Endothelial cell of umbilical vein (primary cell): ENCODE data around the gene IFI44L. TPM values are rescaled to one million over a fixed set of nuclear protein-coding genes. Genes with fewer than 3 reads are reported as not detected.

Experiments
- BruUV-seq: library from RNA; stranded (reverse); fragments of 400-500 nt; replicated peaks from 2 replicates; lab custom pipeline; 2021; lab: Mats Ljungman, UMichigan
- CTCF ChIA-PET: fragments of 300-600, 350-600 bp; sonication (Branson Sonifier 250); formaldehyde crosslinking; loops from one replicate; lab custom pipeline; 2021; ENCODE audit warnings: antibody characterized with exemption, inconsistent platforms; lab: Charles Lee
- POLR2A ChIA-PET: fragments of 300-600, 350-600 bp; sonication (Branson Sonifier 250); formaldehyde crosslinking; loops from one replicate; lab custom pipeline; 2021; ENCODE audit warnings: antibody characterized with exemption, inconsistent platforms; lab: Charles Lee
- DNase-seq: peaks from one replicate; pipeline ENCODE4 v3.0.0-alpha.2; 2011; ENCODE audit warnings: low read depth, low spot score
- FAIRE-seq: peaks from 2 replicates; lab custom pipeline; 2011; peaks lifted over from hg19 to GRCh38; lab: Jason Lieb, UNC
- H2AFZ ChIP-seq: 2 replicates; pipeline ENCODE4 v1.6.0; 2012; ENCODE audit warnings: low read depth, low read length, control low read depth, inconsistent platforms
- H3K27ac ChIP-seq: 2 replicates; pipeline ENCODE4 v1.5.1; 2011; ENCODE audit warnings: low read depth, mild to moderate bottlenecking, control low read depth, low read length, moderate library complexity; ENCODE audit not compliant: insufficient read depth
- H3K27me3 ChIP-seq, 2 experiments: 2 replicates each; pipeline versions ENCODE4 v1.6.0 to v1.6.1; 2011; ENCODE audit warnings: low read length in 2 of 2, mixed read lengths in 1 of 2; ENCODE audit not compliant: control insufficient read depth in 2 of 2, insufficient read depth in 2 of 2
- H3K36me3 ChIP-seq, 2 experiments: 2 replicates in 1 of 2; 3 replicates in 1 of 2; pipeline ENCODE4 v1.5.1; 2011; ENCODE audit warnings: low read length in 2 of 2, mild to moderate bottlenecking in 1 of 2, moderate library complexity in 1 of 2; ENCODE audit not compliant: control insufficient read depth in 2 of 2, insufficient read depth in 2 of 2; ENCODE audit errors: extremely low read depth in 1 of 2
- H3K4me1 ChIP-seq: 3 replicates; pipeline ENCODE4 v1.5.1; 2011; ENCODE audit warnings: mild to moderate bottlenecking, low read length; ENCODE audit not compliant: control insufficient read depth, insufficient read depth; ENCODE audit errors: extremely low read depth
- H3K4me2 ChIP-seq: 2 replicates; pipeline ENCODE4 v1.6.1; 2011; ENCODE audit warnings: low read length, control low read depth, mixed read lengths; ENCODE audit not compliant: insufficient read depth
- H3K4me3 ChIP-seq, 3 experiments: fragments of 200-600 bp in 1 of 3; sonication (generic), shearing (Covaris generic) in 1 of 3; replicated peaks in 1 of 3; 2 replicates each; pipeline ENCODE4 v1.5.1; 2011 to 2016; ENCODE audit warnings: control low read depth in 3 of 3, low read length in 3 of 3, mild to moderate bottlenecking in 2 of 3, inconsistent platforms in 1 of 3, low read depth in 1 of 3, moderate library complexity in 1 of 3; ENCODE audit not compliant: insufficient read depth in 1 of 3
- H3K79me2 ChIP-seq: 2 replicates; pipeline ENCODE4 v1.6.0; 2012; ENCODE audit warnings: low read length, inconsistent platforms; ENCODE audit not compliant: control insufficient read depth, insufficient read depth
- H3K9ac ChIP-seq: replicated peaks from 2 replicates; pipeline ENCODE3; 2011; ENCODE audit warnings: low read length, control low read depth; ENCODE audit not compliant: insufficient read depth; ENCODE audit errors: extremely low read depth
- H3K9me1 ChIP-seq: replicated peaks from 3 replicates; pipeline ENCODE4 v1.6.0; 2011; ENCODE audit warnings: mild to moderate bottlenecking, low read length; ENCODE audit not compliant: control insufficient read depth, insufficient read depth; ENCODE audit errors: extremely low read depth
- H3K9me3 ChIP-seq: replicated peaks from 2 replicates; pipeline ENCODE4 v1.5.1; 2012; ENCODE audit warnings: low read length, inconsistent platforms; ENCODE audit not compliant: control insufficient read depth, insufficient read depth
- H4K20me1 ChIP-seq: replicated peaks from 2 replicates; pipeline ENCODE3; 2011; ENCODE audit warnings: mild to moderate bottlenecking, low read length; ENCODE audit not compliant: control insufficient read depth, insufficient read depth; ENCODE audit errors: extremely low read depth
- EZH2 ChIP-seq: IDR thresholded peaks from 2 replicates; pipeline ENCODE4 v1.6.1; 2012; ENCODE audit warnings: borderline replicate concordance, low read depth, mild to moderate bottlenecking, moderate library complexity, low read length, inconsistent platforms; ENCODE audit not compliant: severe bottlenecking
- FOS ChIP-seq: IDR thresholded peaks from 2 replicates; pipeline ENCODE4 v1.6.1; 2011; ENCODE audit warnings: mild to moderate bottlenecking, low read length, moderate library complexity, borderline replicate concordance; ENCODE audit not compliant: insufficient read depth
- GATA2 ChIP-seq: IDR thresholded peaks from 2 replicates; pipeline ENCODE4 v1.7.0; 2011; ENCODE audit warnings: low read depth, mild to moderate bottlenecking, moderate library complexity, mixed read lengths, low read length; ENCODE audit not compliant: insufficient read length, insufficient read depth
- JUN ChIP-seq: IDR thresholded peaks from 2 replicates; pipeline ENCODE4 v1.6.1; 2011; ENCODE audit warnings: borderline replicate concordance, low read depth; ENCODE audit not compliant: insufficient read length, insufficient read depth
- MYC ChIP-seq: IDR thresholded peaks from one replicate; pipeline ENCODE4 v1.6.1; 2011; ENCODE audit warnings: mild to moderate bottlenecking, low read depth, low read length
- POLR2A ChIP-seq: IDR thresholded peaks from 2 replicates; pipeline ENCODE4 v1.6.1; 2012; ENCODE audit warnings: low read depth, mild to moderate bottlenecking, control low read depth, low read length
- POLR2AphosphoS5 ChIP-seq: IDR thresholded peaks from 2 replicates; pipeline ENCODE4 v1.6.1; 2012; ENCODE audit warnings: low read depth, mild to moderate bottlenecking, control low read depth, low read length, moderate library complexity; ENCODE audit not compliant: insufficient read depth
- dilution Hi-C: fragments of 300-500 bp; cut with MboI; formaldehyde crosslinking; loops from one replicate; pipeline ENCODE4 v1.15.0; 2019; ENCODE audit warnings: low sequenced_read_pairs; ENCODE audit not compliant: extremely low pct_ligation_motif_present
- intact Hi-C: fragments of 100-400 bp; cut with micrococcal nuclease; formaldehyde crosslinking; loops from one replicate; pipeline ENCODE4 v1.10.0; 2022
- polyA plus RNA-seq, 4 experiments: library from polyadenylated mRNA; depleted of rRNA in 3 of 4; stranded (reverse) in 3 of 4; unstranded in 1 of 4; fragments of >200 nt; gene quantifications; 2 replicates each; pipeline versions ENCODE4 v1.2.1 to v1.2.3, GENCODE V29; 2011 to 2012; ENCODE audit warnings: missing spikeins in 1 of 4
- total RNA-seq: library from RNA; stranded (reverse); gene quantifications from 2 replicates; pipeline ENCODE4 v1.2.3, GENCODE V29; 2021
- TF ChIP-seq, protein P1 (sequence below): IDR thresholded peaks from 2 replicates; pipeline ENCODE4 v1.6.1; 2011; ENCODE audit not compliant: insufficient read depth, insufficient read length
- TF ChIP-seq, protein P2 (sequence below), 2 donors: IDR thresholded peaks; 1 replicate in 1 of 2; 2 replicates in 1 of 2; pipeline ENCODE4 v1.5.1; 2011; ENCODE audit warnings: low read length in 2 of 2, mild to moderate bottlenecking in 2 of 2, moderate library complexity in 2 of 2, control low read depth in 1 of 2, inconsistent platforms in 1 of 2, low read depth in 1 of 2; ENCODE audit not compliant: insufficient read depth in 1 of 2; ENCODE audit errors: extremely low read depth in 1 of 2

The IFI44L gene
- total and polyA plus RNA-seq, 2 donors (not counting 3 experiments of a cell fraction or from before 2014, with no cell fraction given) = 2.8 to 2.9 TPM

DNA sequence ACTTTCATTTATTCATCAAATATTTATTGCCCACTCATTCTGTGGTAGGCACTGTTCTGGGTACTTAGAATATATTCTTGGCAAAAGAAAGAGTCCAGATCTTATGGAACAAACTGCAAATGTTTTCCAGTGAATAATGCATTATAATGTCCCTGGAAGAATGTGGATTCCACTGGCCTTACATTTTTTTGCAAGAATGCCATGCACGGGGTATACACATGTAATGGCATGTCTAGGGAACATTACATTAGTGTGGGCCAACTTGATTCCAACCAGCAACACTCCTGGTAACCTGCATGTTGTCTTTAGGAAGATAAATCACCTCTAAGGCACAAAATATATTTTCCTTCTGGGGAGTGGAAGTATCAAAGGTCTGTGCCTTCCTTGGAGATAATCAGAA lies 33.0 kb upstream of the IFI44L start:
- dilution Hi-C loops = no loop called here
- H3K9me1 ChIP-seq = no peaks in the 10 kb centered on the region

More for the DNA sequence above, 33.0 kb upstream of the IFI44L start:
- TF ChIP-seq, protein P1, sequence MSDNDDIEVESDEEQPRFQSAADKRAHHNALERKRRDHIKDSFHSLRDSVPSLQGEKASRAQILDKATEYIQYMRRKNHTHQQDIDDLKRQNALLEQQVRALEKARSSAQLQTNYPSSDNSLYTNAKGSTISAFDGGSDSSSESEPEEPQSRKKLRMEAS = no peak
- TF ChIP-seq FOS (no peak), POLR2A (no peak), POLR2AphosphoS5 (no peak), JUN (no peak), GATA2 (no peak), MYC (no peak), EZH2 (no peak)
- TF ChIP-seq, protein P2, sequence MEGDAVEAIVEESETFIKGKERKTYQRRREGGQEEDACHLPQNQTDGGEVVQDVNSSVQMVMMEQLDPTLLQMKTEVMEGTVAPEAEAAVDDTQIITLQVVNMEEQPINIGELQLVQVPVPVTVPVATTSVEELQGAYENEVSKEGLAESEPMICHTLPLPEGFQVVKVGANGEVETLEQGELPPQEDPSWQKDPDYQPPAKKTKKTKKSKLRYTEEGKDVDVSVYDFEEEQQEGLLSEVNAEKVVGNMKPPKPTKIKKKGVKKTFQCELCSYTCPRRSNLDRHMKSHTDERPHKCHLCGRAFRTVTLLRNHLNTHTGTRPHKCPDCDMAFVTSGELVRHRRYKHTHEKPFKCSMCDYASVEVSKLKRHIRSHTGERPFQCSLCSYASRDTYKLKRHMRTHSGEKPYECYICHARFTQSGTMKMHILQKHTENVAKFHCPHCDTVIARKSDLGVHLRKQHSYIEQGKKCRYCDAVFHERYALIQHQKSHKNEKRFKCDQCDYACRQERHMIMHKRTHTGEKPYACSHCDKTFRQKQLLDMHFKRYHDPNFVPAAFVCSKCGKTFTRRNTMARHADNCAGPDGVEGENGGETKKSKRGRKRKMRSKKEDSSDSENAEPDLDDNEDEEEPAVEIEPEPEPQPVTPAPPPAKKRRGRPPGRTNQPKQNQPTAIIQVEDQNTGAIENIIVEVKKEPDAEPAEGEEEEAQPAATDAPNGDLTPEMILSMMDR (IDR thresholded peaks at IDR 0.05; ENCODE audit: extremely low read depth in 1 of 2, insufficient read depth in 1 of 2, low read depth in 1 of 2, low read length in 2 of 2) = no peak
- DNase-seq = no peak
- H3K4me3 ChIP-seq = no peak overlapping the region
- no peaks in the 10 kb centered on the region for H3K9me3 ChIP-seq
- no peaks in the 10 kb centered on the region for H3K79me2 ChIP-seq
- intact Hi-C loops = no loop called here
- H3K36me3 ChIP-seq = no peaks in the 10 kb centered on the region
- ChIA-PET CTCF (interaction anchor here (1.2 kb wide), 1 partner anchor 9 kb away, joined by 5 read pairs; no protein-coding TSS in a partner anchor), POLR2A (no interaction called here)
- no peak overlapping the region for H2AFZ ChIP-seq
- H3K9ac ChIP-seq = no peak overlapping the region
- no peak for FAIRE-seq
- H3K4me1 ChIP-seq = no peaks in the 10 kb centered on the region
- no peaks in the 10 kb centered on the region for H4K20me1 ChIP-seq
- no peak overlapping the region for H3K27ac ChIP-seq
- H3K27me3 ChIP-seq = peaks cover 0 to 9% of the 10 kb centered on the region in 2 experiments
- no peak overlapping the region for H3K4me2 ChIP-seq
- BruUV-seq = no TSS peak
